Natural killer cell (primary cell): Measurements from ENCODE around the gene TBCE. TPM values are rescaled to one million over a fixed set of nuclear protein-coding genes. Genes with fewer than 3 reads are reported as not detected.

Experiments used
- ATAC-seq, 3 donors: fragments of 150-1000 bp in 2 of 3; fragments of 200-7000 bp in 1 of 3; cut with Tn5 transposase; 1 replicate in 1 of 3; 2 replicates in 2 of 3; pipeline ENCODE4 v1.10.0; 2021; ENCODE audit warnings: mild to moderate bottlenecking in 2 of 3, moderate library complexity in 2 of 3
- DNase-seq, 2 donors: peaks; one replicate each; pipeline versions ENCODE4 v3.0.0 to v3.0.0-alpha.2; 2013 to 2021; ENCODE audit warnings: mixed read lengths in 1 of 2
- H3K27ac ChIP-seq: one replicate; pipeline ENCODE4 v1.5.1; 2013; ENCODE audit warnings: mild to moderate bottlenecking, low read length
- H3K27me3 ChIP-seq: one replicate; pipeline ENCODE4 v1.6.1; 2013; ENCODE audit warnings: low read length; ENCODE audit not compliant: control insufficient read depth, insufficient read depth
- H3K36me3 ChIP-seq: one replicate; pipeline ENCODE4 v1.6.1; 2013; ENCODE audit warnings: low read length; ENCODE audit not compliant: control insufficient read depth, insufficient read depth
- H3K4me1 ChIP-seq: one replicate; pipeline ENCODE4 v1.6.1; 2013; ENCODE audit warnings: low read length; ENCODE audit not compliant: control insufficient read depth, insufficient read depth
- H3K4me3 ChIP-seq: one replicate; pipeline ENCODE4 v1.5.1; 2013; ENCODE audit warnings: low read length
- H3K9me3 ChIP-seq: one replicate; pipeline ENCODE4 v1.6.1; 2013; ENCODE audit warnings: low read length; ENCODE audit not compliant: control insufficient read depth, insufficient read depth
- H3K27ac Mint-ChIP-seq, 2 donors: one replicate each; pipeline ENCODE4 v1.8.0; 2022; ENCODE audit warnings: mild to moderate bottlenecking in 2 of 2, mixed read lengths in 2 of 2, moderate library complexity in 1 of 2
- H3K27me3 Mint-ChIP-seq, 2 donors: one replicate each; pipeline ENCODE4 v1.8.0; 2022; ENCODE audit warnings: low read depth in 2 of 2, mixed read lengths in 2 of 2
- H3K36me3 Mint-ChIP-seq: one replicate; pipeline ENCODE4 v1.8.0; 2022; ENCODE audit warnings: mixed read lengths
- H3K4me1 Mint-ChIP-seq, 2 donors: one replicate each; pipeline ENCODE4 v1.8.0; 2022; ENCODE audit warnings: mixed read lengths in 2 of 2
- H3K4me3 Mint-ChIP-seq: one replicate; pipeline ENCODE4 v1.8.0; 2022; ENCODE audit warnings: mild to moderate bottlenecking, moderate library complexity, mixed read lengths
- H3K9me3 Mint-ChIP-seq, 2 donors: one replicate each; pipeline ENCODE4 v1.8.0; 2022; ENCODE audit warnings: mixed read lengths in 2 of 2
- WGBS: methylation state at CpG from one replicate; pipeline ENCODE4 v1.1.7; 2013; ENCODE audit warnings: missing lambda C conversion rate; ENCODE audit not compliant: insufficient coverage; 5-methylcytosine and 5-hydroxymethylcytosine counted together
- intact Hi-C: fragments of 100-400 bp; cut with micrococcal nuclease; formaldehyde crosslinking; loops from one replicate; pipeline ENCODE4 v1.14.2; 2022
- total RNA-seq, 4 donors: library from RNA; stranded (reverse); fragments of 120-200 nt in 1 of 4; gene quantifications; one replicate each; pipeline versions ENCODE4 v1.2.3 to v1.2.4, GENCODE V29; 2013 to 2022
- TF ChIP-seq, protein P1 (sequence below): fragments of 200-600 bp; IDR thresholded peaks from one replicate; pipeline ENCODE4 v1.8.0; 2022; ENCODE audit warnings: antibody characterized with exemption

Gene TBCE
- total RNA-seq, 3 donors from 2014 or later (not counting 1 experiment from before 2014, with no cell fraction given), result 24.1 to 25.2 (median 25.0) TPM

DNA sequence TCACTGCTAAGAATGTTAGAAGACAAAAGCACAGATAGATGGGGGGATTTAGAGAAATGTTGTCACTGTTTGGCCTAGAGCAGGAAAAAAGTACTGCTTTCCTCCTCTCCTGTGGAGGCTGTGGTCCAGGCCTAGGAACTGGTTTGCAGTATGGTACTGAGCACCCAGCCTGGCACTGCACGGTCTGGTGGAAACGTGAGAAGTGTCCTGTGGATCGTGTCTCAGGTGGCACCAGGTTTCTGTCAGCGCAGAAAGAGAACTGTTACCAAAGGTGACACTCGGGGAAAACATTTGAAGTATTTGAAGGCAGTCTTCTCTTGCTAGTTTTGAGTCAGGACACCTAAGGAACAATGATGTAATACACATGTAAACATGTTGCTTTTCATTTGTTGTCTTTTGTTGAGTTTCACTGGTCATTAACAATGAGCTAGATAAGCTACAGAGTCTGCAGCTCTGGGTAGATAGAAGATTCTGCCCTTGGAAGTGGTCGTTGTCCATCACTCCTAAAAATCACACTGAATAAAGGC lies 74.0 kb downstream of the TBCE start:
- WGBS, result 93% methylated on average over 6 of the region's 6 CpGs
- no peaks in the 10 kb centered on the region for H3K4me1 ChIP-seq
- no peak for ATAC-seq
- no peak overlapping the region for H3K4me3 ChIP-seq
- DNase-seq, result no peak
- Mint-ChIP-seq H3K27ac (no peak overlapping the region), H3K36me3 (peaks cover 16% of the 10 kb centered on the region), H3K4me1 (no peaks in the 10 kb centered on the region), H3K4me3 (no peak overlapping the region), H3K9me3 (no peaks in the 10 kb centered on the region), H3K27me3 (no peaks in the 10 kb centered on the region)
- TF ChIP-seq, protein P1, sequence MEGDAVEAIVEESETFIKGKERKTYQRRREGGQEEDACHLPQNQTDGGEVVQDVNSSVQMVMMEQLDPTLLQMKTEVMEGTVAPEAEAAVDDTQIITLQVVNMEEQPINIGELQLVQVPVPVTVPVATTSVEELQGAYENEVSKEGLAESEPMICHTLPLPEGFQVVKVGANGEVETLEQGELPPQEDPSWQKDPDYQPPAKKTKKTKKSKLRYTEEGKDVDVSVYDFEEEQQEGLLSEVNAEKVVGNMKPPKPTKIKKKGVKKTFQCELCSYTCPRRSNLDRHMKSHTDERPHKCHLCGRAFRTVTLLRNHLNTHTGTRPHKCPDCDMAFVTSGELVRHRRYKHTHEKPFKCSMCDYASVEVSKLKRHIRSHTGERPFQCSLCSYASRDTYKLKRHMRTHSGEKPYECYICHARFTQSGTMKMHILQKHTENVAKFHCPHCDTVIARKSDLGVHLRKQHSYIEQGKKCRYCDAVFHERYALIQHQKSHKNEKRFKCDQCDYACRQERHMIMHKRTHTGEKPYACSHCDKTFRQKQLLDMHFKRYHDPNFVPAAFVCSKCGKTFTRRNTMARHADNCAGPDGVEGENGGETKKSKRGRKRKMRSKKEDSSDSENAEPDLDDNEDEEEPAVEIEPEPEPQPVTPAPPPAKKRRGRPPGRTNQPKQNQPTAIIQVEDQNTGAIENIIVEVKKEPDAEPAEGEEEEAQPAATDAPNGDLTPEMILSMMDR, result no peak
- H3K27ac ChIP-seq, result no peak overlapping the region
- H3K27me3 ChIP-seq, result no peaks in the 10 kb centered on the region
- H3K36me3 ChIP-seq, result peaks cover 59% of the 10 kb centered on the region
- no peaks in the 10 kb centered on the region for H3K9me3 ChIP-seq
- intact Hi-C loops, result no loop called here

DNA sequence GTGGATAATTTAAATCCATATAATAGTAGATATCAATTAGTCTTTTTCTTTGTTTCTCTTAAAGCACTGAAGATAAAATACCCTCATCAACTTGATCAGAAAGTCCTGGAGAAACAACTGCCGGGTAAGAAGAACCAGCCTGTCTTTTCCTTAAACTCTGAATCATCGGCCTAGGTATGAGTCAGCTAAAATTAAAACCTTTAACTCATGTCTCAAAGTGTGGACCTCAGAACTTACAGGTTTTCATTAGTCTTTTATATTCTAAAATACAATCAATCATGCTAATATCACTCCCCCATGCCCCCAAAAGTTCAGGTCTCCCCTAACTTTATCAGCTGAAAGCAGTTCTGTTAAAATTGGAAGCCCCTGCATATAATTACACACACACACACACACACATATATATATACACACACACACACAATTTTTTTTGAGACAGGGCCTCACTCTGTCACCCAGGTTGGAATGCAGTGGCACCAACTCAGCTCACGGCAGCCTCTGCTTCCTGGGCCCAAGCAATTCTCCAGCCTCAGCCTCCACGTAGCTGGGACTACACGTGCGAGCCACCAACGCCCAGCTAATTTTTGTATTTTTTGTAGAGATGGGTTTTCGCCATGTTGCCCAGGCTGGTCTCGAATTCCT lies 75.7 kb downstream of the TBCE start:
- Histone ChIP-seq H3K36me3 (peaks cover 55% of the 10 kb centered on the region), H3K4me3 (no peak overlapping the region), H3K4me1 (no peaks in the 10 kb centered on the region), H3K27me3 (no peaks in the 10 kb centered on the region), H3K27ac (no peak overlapping the region), H3K9me3 (no peaks in the 10 kb centered on the region)
- 85% methylated on average over 9 of the region's 9 CpGs for WGBS
- ATAC-seq (no peak), DNase-seq (no peak)
- no peaks in the 10 kb centered on the region for H3K4me1 Mint-ChIP-seq
- TF ChIP-seq, protein P1, result no peak
- no peak overlapping the region for H3K4me3 Mint-ChIP-seq
- intact Hi-C loops, result no loop called here
- H3K27ac Mint-ChIP-seq, result no peak overlapping the region
- no peaks in the 10 kb centered on the region for H3K9me3 Mint-ChIP-seq
- H3K36me3 Mint-ChIP-seq, result peaks cover 11% of the 10 kb centered on the region
- H3K27me3 Mint-ChIP-seq, result no peaks in the 10 kb centered on the region

DNA sequence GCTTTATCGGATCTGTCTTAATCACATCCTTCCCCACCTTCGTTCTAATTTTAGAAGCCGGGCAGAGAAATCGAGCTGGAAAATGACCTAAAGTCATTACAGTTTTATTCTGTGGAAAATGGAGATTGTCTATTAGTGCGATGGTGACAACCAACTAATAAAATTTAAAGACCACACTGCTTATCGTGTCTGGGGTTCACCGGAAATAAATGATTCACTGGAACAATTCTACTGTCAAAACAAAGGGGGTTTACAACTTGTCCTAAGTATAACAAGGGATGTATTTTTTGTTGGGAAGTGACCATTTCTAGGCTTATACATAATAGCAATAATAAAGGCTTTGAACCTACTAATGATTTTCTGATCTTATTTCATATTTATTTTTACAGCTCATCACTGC lies 81.4 kb downstream of the TBCE start:
- TF ChIP-seq, protein P1, result no peak
- H3K36me3 ChIP-seq, result peaks cover 53% of the 10 kb centered on the region
- no peak for ATAC-seq
- 100% methylated on average over 2 of the region's 7 CpGs for WGBS
- H3K36me3 Mint-ChIP-seq, result no peaks in the 10 kb centered on the region
- no peak for DNase-seq
- intact Hi-C loops, result no loop called here
- no peaks in the 10 kb centered on the region for H3K9me3 Mint-ChIP-seq
- no peak overlapping the region for H3K4me3 ChIP-seq
- H3K4me1 Mint-ChIP-seq, result no peaks in the 10 kb centered on the region
- no peak overlapping the region for H3K27ac Mint-ChIP-seq
- H3K4me3 Mint-ChIP-seq, result no peak overlapping the region
- no peaks in the 10 kb centered on the region for H3K9me3 ChIP-seq
- H3K4me1 ChIP-seq, result no peaks in the 10 kb centered on the region
- H3K27me3 ChIP-seq, result no peaks in the 10 kb centered on the region
- no peaks in the 10 kb centered on the region for H3K27me3 Mint-ChIP-seq
- no peak overlapping the region for H3K27ac ChIP-seq

DNA sequence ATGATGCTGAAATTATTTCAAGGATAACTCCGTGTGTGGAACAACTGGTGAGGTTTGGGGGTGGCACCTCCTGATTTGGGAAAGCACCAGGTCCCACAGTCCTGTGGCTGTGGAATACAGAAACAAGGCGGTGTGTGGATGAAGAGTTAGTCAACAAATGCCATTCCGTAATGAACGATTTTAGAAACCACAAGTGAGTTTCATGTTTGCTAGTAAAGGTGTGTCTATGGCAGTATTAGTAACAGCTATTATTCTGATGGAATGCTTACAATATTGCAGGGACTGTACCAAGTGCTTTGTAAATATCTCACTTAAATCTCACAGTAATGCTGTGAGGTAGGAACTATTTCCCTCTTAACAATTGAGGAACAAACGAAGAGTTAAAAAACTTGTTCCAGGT lies 83.2 kb downstream of the TBCE start:
- no peaks in the 10 kb centered on the region for H3K9me3 Mint-ChIP-seq
- 84% methylated on average over 4 of the region's 5 CpGs for WGBS
- no peak for DNase-seq
- intact Hi-C loops, result no loop called here
- no peak overlapping the region for H3K27ac Mint-ChIP-seq
- Histone ChIP-seq H3K4me3 (no peak overlapping the region), H3K27ac (no peak overlapping the region), H3K4me1 (no peaks in the 10 kb centered on the region), H3K36me3 (peaks cover 40% of the 10 kb centered on the region), H3K27me3 (no peaks in the 10 kb centered on the region), H3K9me3 (no peaks in the 10 kb centered on the region)
- TF ChIP-seq, protein P1, result no peak
- no peak overlapping the region for H3K4me3 Mint-ChIP-seq
- H3K27me3 Mint-ChIP-seq, result no peaks in the 10 kb centered on the region
- no peaks in the 10 kb centered on the region for H3K4me1 Mint-ChIP-seq
- no peak for ATAC-seq
- H3K36me3 Mint-ChIP-seq, result no peaks in the 10 kb centered on the region
